GM20431 (cell line): ENCODE results near the gene ADORA2A.

Source experiments
- in situ Hi-C: fragments of 300-500 bp; cut with MseI, MboI; formaldehyde crosslinking; loops from one replicate; pipeline ENCODE4 v1.15.0; 2020; ENCODE audit warnings: low sequenced_read_pairs; ENCODE audit not compliant: unreplicated experiment

Gene ADORA2A

GRCh38 chr22:24429411-24430365 is 2.3 kb downstream of the ADORA2A start:
- in situ Hi-C loops, result loop anchor here (10.0 kb wide), 1 partner anchor 95 kb away; no protein-coding TSS in a partner anchor

- in situ Hi-C loops, result no loop called here
These were observed 3.3 kb downstream of the ADORA2A start for GRCh38 chr22:24430431-24431308.

GRCh38 chr22:24431309-24432034 is 4.1 kb downstream of the ADORA2A start:
- in situ Hi-C loops, result no loop called here

GRCh38 chr22:24432059-24432853 is 4.9 kb downstream of the ADORA2A start:
- in situ Hi-C loops, result no loop called here

GRCh38 chr22:24433001-24433827 is 5.8 kb downstream of the ADORA2A start:
- in situ Hi-C loops, result no loop called here

- in situ Hi-C loops, result no loop called here
These were observed 6.5 kb downstream of the ADORA2A start for GRCh38 chr22:24433828-24434470.

GRCh38 chr22:24434471-24435322 is 7.3 kb downstream of the ADORA2A start:
- in situ Hi-C loops, result no loop called here

- in situ Hi-C loops, result no loop called here
These were observed 7.9 kb downstream of the ADORA2A start for GRCh38 chr22:24435323-24435645.

- in situ Hi-C loops, result no loop called here
These were observed 8.5 kb downstream of the ADORA2A start for GRCh38 chr22:24435861-24436371.

- in situ Hi-C loops, result no loop called here
These were observed 9.2 kb downstream of the ADORA2A start for GRCh38 chr22:24436553-24436952.

- in situ Hi-C loops, result no loop called here
These were observed 9.7 kb downstream of the ADORA2A start for GRCh38 chr22:24437091-24437490.

- in situ Hi-C loops, result no loop called here
These were observed 10.4 kb downstream of the ADORA2A start for GRCh38 chr22:24437741-24438328.

- in situ Hi-C loops, result no loop called here
These were observed 12.9 kb downstream of the ADORA2A start for GRCh38 chr22:24440270-24440717.

GRCh38 chr22:24440718-24441405 is 13.5 kb downstream of the ADORA2A start:
- in situ Hi-C loops, result no loop called here

- in situ Hi-C loops, result no loop called here
These were observed 14.3 kb downstream of the ADORA2A start for GRCh38 chr22:24441406-24442351.
